ENCODE measurements around the gene SSR3. TPM values are rescaled to one million over a fixed set of nuclear protein-coding genes. Genes with fewer than 3 reads are reported as not detected.

SSR3 gene
- total and polyA plus RNA-seq, 2 of the 13 experiments (the other 11 are each of a cell fraction or from before 2014, with no cell fraction given): 229 to 325 TPM

DNA sequence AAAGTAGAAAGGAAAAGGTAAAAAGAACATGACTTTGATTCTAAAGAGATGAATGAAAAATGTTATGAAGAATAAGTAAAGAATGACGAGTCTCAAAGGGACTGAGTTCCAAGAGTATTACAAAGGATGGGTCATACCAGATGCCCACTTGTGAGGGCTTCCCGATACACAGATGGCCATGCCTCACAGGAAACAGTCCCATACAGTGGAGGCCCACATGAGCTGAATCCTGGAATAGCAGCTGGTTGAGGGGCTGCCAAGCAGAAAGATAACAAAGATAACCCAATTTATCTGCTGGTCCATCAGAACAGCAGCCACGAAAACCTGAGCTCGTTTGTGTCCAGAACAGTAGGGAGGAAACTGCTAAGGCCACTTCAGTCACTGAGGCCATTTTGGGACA, 3.7 kb downstream of the SSR3 start:
- H3K36me3 ChIP-seq (replicated peaks in 1 of 2; ENCODE audit: control insufficient read depth in 1 of 2, insufficient read depth in 2 of 2, low read length in 2 of 2): peaks cover 9 to 53% of the 10 kb centered on the region in 2 experiments
- 99% methylated on average over 4 of the region's 4 CpGs for WGBS (ENCODE audit: low lambda C conversion rate)
- H3K27me3 ChIP-seq (ENCODE audit: control insufficient read depth in 1 of 2, insufficient read depth in 2 of 2, low read length in 2 of 2): no peaks in the 10 kb centered on the region; a peak in 2 of 5 replicates
- peaks cover 85% of the 10 kb centered on the region for H3K79me2 ChIP-seq (ENCODE audit: insufficient read depth, low read length)
- H3K4me2 ChIP-seq (ENCODE audit: low read depth, low read length): peak overlapping the region; percentile 79; the same call in 1 of the 2 replicates
- ChIA-PET CTCF (ENCODE audit: low intra/inter-chr PET ratio, low total read pairs) (no interaction called here), POLR2A (no interaction called here)
- H3K4me3 ChIP-seq (replicated peaks in 1 of 3; ENCODE audit: insufficient read depth in 1 of 3, low read depth in 2 of 3, low read length in 3 of 3): no peak overlapping the region
- FAIRE-seq: no peak
- in situ Hi-C loops (cut with HindIII; ENCODE audit: extremely low pct_ligation_motif_present, low pct_unique_long_range_greater_than_20kb): loop anchor here (10.0 kb wide), 1 partner anchor 124 kb away; the partner anchor contains the start of gene TIPARP
- intact Hi-C loops (cut with micrococcal nuclease; ENCODE audit: unreplicated experiment): no loop called here
- no peak for DNase-seq (ENCODE audit: low spot score)
- no peak for ATAC-seq
- peaks cover 66% of the 10 kb centered on the region for H3K4me1 ChIP-seq (ENCODE audit: insufficient read depth, low read length)
- no peak overlapping the region for H3K9ac ChIP-seq (ENCODE audit: insufficient read depth, low read depth, low read length)
- H3K27ac ChIP-seq (ENCODE audit: extremely low read length, insufficient read depth, low read length): no peak overlapping the region
- H4K20me1 ChIP-seq (ENCODE audit: insufficient read depth, low read length): peaks cover 17% of the 10 kb centered on the region; the same call in 1 of the 2 replicates
- no TSS peak for BruUV-seq (replicated peaks)
- no peaks in the 10 kb centered on the region for H3K9me3 ChIP-seq (ENCODE audit: low read length)
- TF ChIP-seq TP53 (CRISPR knock-in tag; conservative IDR thresholded peaks at IDR 0.05): no peak
- no peak overlapping the region for H2AFZ ChIP-seq (ENCODE audit: low read length)

DNA sequence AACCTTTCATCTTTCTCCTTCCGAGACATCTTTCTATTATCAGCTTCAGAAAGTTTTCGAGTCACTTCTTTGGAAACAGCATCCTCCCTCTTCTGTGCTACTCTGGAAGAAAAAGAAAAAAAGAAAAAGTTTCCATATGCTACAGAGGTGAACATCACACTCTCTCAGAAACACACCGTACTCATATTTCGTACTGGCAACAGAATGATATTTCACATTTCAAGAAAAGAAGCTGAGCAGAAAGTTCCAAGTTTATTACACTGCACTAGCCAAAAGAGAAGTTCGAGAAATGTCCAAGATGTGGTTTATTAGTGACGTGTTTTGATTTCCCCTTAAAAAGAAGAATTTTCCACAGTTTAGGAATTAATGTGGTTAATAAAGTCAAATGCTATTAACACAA, 6.0 kb downstream of the SSR3 start:
- H4K20me1 ChIP-seq (ENCODE audit: insufficient read depth, low read length): peaks cover 17% of the 10 kb centered on the region; the same call in 1 of the 2 replicates
- peaks cover 70% of the 10 kb centered on the region for H3K4me1 ChIP-seq (ENCODE audit: insufficient read depth, low read length)
- WGBS (ENCODE audit: low lambda C conversion rate): 99% methylated on average over 6 of the region's 6 CpGs
- H3K9me3 ChIP-seq (ENCODE audit: low read length): no peaks in the 10 kb centered on the region
- DNase-seq (ENCODE audit: low spot score): no peak
- ChIA-PET POLR2A (no interaction called here), CTCF (ENCODE audit: low intra/inter-chr PET ratio, low total read pairs) (no interaction called here)
- in situ Hi-C loops (cut with HindIII; ENCODE audit: extremely low pct_ligation_motif_present, low pct_unique_long_range_greater_than_20kb) (loop anchor here (10.0 kb wide), 1 partner anchor 586 kb away; no protein-coding TSS in a partner anchor), intact Hi-C loops (cut with micrococcal nuclease; ENCODE audit: unreplicated experiment) (loop anchor here (2.0 kb wide), 1 partner anchor 14 kb away; no protein-coding TSS in a partner anchor)
- no peak overlapping the region for H3K4me3 ChIP-seq (replicated peaks in 1 of 3; ENCODE audit: insufficient read depth in 1 of 3, low read depth in 2 of 3, low read length in 3 of 3)
- no peak overlapping the region for H3K4me2 ChIP-seq (ENCODE audit: low read depth, low read length)
- no peak overlapping the region for H2AFZ ChIP-seq (ENCODE audit: low read length)
- peaks cover 87% of the 10 kb centered on the region for H3K79me2 ChIP-seq (ENCODE audit: insufficient read depth, low read length)
- TF ChIP-seq ATF1 (CRISPR knock-in tag; IDR thresholded peaks at IDR 0.05) (no peak), RBFOX2 (IDR thresholded peaks at IDR 0.05; ENCODE audit: low read depth, low read length) (0 out of 2 replicates have a peak, but pooled peaks have one; percentile 5), RAD21 (CRISPR knock-in tag; IDR thresholded peaks at IDR 0.05) (no peak), ZNF749 (CRISPR knock-in tag; IDR thresholded peaks at IDR 0.05; ENCODE audit: borderline replicate concordance) (no peak)
- no peak for FAIRE-seq
- H3K27ac ChIP-seq (ENCODE audit: extremely low read length, insufficient read depth, low read length): no peak overlapping the region
- no peaks in the 10 kb centered on the region; a peak in 2 of 5 replicates for H3K27me3 ChIP-seq (ENCODE audit: control insufficient read depth in 1 of 2, insufficient read depth in 2 of 2, low read length in 2 of 2)
- ATAC-seq: no peak
- no peak overlapping the region for H3K9ac ChIP-seq (ENCODE audit: insufficient read depth, low read depth, low read length)
- no TSS peak for BruUV-seq (replicated peaks)
- H3K36me3 ChIP-seq (replicated peaks in 1 of 2; ENCODE audit: control insufficient read depth in 1 of 2, insufficient read depth in 2 of 2, low read length in 2 of 2): peaks cover 11 to 75% of the 10 kb centered on the region in 2 experiments
